Measurements from ENCODE around the gene TBC1D22B.

Gene TBC1D22B

DNA sequence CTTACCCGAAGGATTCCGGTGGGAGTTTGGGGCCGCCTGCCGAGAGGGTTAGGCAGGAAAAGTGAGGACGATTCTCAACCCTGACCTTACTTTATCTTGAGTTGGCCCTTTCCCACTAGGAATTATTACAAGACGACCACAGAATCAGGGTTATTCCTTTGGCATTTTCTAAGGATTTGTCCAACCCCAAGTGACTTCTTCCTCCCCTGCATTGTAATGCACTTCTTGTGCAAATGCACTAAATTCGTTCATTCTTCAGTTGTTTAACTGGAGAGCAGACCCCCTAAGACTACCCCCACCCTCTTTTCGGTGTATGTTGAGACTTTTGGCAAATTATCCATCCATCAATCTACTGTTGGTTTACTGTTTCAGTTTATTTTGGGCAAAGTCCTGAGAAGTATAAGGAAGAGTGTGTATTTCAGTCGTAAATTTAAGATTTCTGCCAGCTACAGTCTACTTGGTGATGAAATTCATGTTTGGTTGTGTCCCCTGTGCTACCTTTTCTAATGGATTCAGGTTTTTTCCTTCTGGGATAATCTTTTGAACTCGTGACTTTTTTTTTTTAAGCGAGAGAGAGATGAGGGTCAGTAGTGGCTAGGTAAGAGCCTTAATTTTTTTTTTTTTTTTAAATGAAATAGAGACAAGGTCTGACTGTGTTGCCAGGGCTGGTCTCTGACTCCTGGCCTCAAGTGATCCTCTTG, 983 bp downstream of the TBC1D22B start:
- no peaks in the 10 kb centered on the region for H3K27me3 ChIP-seq (ENCODE audit: control insufficient read depth, insufficient read depth, low read length)

GRCh38 chr6:37259191-37259590, 1.6 kb downstream of the TBC1D22B start:
- peak overlapping the region; percentile 97 for H3K9ac ChIP-seq (ENCODE audit: low read depth, low read length)
- no peaks in the 10 kb centered on the region for H3K27me3 ChIP-seq (ENCODE audit: control insufficient read depth, insufficient read depth, low read length)

More for the DNA sequence above, 983 bp downstream of the TBC1D22B start:
- H3K9me3 ChIP-seq (replicated peaks; ENCODE audit: low read length): no peaks in the 10 kb centered on the region
- peak overlapping the region; percentile 97 for H3K9ac ChIP-seq (ENCODE audit: low read depth, low read length)
- no peaks in the 10 kb centered on the region for H3K36me3 ChIP-seq (ENCODE audit: insufficient read depth, low read length)
- H3K4me1 ChIP-seq (ENCODE audit: control insufficient read depth, insufficient read depth, low read length): peaks cover 17% of the 10 kb centered on the region
- H3K4me2 ChIP-seq (ENCODE audit: low read length): peak overlapping the region; percentile 89
- H3K4me3 ChIP-seq (ENCODE audit: low read length): peak overlapping the region; percentile 99

DNA sequence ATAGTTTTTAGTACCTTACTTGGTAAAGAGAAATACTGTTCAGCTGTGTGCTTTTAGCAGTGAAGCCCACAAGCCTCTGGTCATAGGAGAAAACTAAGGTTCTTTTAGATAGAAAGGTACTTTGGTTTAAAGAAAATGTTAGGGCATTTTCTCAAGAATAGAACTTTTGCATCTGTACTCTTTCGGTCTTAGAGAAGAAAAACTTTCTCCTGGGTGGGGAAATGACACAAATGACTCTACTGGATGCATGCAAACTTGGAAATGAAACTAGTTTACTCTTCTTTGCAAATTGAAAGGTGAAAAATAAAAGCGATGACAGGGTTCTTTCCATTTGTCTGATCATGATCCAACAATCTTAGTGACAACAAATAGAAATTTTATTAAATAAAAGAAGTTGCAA, 2.5 kb downstream of the TBC1D22B start:
- Histone ChIP-seq H3K9me3 (replicated peaks; ENCODE audit: low read length) (no peaks in the 10 kb centered on the region), H3K4me2 (ENCODE audit: low read length) (no peak overlapping the region), H3K9ac (ENCODE audit: low read depth, low read length) (no peak overlapping the region), H3K36me3 (ENCODE audit: insufficient read depth, low read length) (no peaks in the 10 kb centered on the region), H3K27me3 (ENCODE audit: control insufficient read depth, insufficient read depth, low read length) (no peaks in the 10 kb centered on the region), H3K4me1 (ENCODE audit: control insufficient read depth, insufficient read depth, low read length) (peaks cover 17% of the 10 kb centered on the region), H3K4me3 (ENCODE audit: low read length) (no peak overlapping the region)

More at GRCh38 chr6:37259191-37259590, 1.6 kb downstream of the TBC1D22B start:
- peak overlapping the region; percentile 99 for H3K4me3 ChIP-seq (ENCODE audit: low read length)
- peak overlapping the region; percentile 89 for H3K4me2 ChIP-seq (ENCODE audit: low read length)
- H3K36me3 ChIP-seq (ENCODE audit: insufficient read depth, low read length): no peaks in the 10 kb centered on the region
- no peaks in the 10 kb centered on the region for H3K9me3 ChIP-seq (replicated peaks; ENCODE audit: low read length)
- H3K4me1 ChIP-seq (ENCODE audit: control insufficient read depth, insufficient read depth, low read length): peaks cover 17% of the 10 kb centered on the region

GRCh38 chr6:37260444-37260843, 2.9 kb downstream of the TBC1D22B start:
- peaks cover 17% of the 10 kb centered on the region for H3K4me1 ChIP-seq (ENCODE audit: control insufficient read depth, insufficient read depth, low read length)
- no peaks in the 10 kb centered on the region for H3K27me3 ChIP-seq (ENCODE audit: control insufficient read depth, insufficient read depth, low read length)
- H3K9ac ChIP-seq (ENCODE audit: low read depth, low read length): no peak overlapping the region
- H3K4me3 ChIP-seq (ENCODE audit: low read length): no peak overlapping the region
- no peak overlapping the region for H3K4me2 ChIP-seq (ENCODE audit: low read length)
- H3K9me3 ChIP-seq (replicated peaks; ENCODE audit: low read length): no peaks in the 10 kb centered on the region
- no peaks in the 10 kb centered on the region for H3K36me3 ChIP-seq (ENCODE audit: insufficient read depth, low read length)

GRCh38 chr6:37261198-37261597, 3.6 kb downstream of the TBC1D22B start:
- Histone ChIP-seq H3K9me3 (replicated peaks; ENCODE audit: low read length) (no peaks in the 10 kb centered on the region), H3K4me3 (ENCODE audit: low read length) (no peak overlapping the region), H3K36me3 (ENCODE audit: insufficient read depth, low read length) (no peaks in the 10 kb centered on the region)

DNA sequence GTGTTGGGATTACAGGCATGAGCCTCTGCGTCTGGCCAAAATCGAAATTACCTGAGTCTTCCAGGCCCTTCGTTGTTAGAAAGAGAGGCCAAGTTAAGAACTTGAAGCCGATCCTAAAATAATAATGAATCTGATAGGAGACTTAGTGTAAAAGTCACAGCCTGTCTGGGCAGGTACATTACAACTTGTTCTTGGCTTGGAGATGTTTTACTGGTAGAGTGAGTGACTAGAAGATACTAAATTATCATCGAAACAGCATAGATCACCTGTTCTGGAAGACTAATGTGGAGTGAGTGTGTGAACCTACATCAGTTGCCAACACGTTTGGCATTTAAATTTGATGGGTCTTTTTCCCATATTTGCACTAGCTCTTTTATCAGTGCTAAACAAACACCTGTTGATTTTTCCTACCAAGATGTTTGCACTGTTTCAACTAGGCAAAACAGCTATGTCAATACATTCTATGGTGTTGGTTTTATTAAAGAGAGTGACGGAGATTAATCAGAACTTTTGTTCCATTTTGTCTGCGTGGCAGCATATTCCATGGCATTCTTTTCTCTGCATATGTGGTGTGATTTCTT, 5.0 kb downstream of the TBC1D22B start:
- Histone ChIP-seq H3K4me1 (ENCODE audit: control insufficient read depth, insufficient read depth, low read length) (peaks cover 10% of the 10 kb centered on the region), H3K27me3 (ENCODE audit: control insufficient read depth, insufficient read depth, low read length) (no peaks in the 10 kb centered on the region), H3K4me3 (ENCODE audit: low read length) (no peak overlapping the region), H3K4me2 (ENCODE audit: low read length) (no peak overlapping the region), H3K36me3 (ENCODE audit: insufficient read depth, low read length) (no peaks in the 10 kb centered on the region), H3K9ac (ENCODE audit: low read depth, low read length) (no peak overlapping the region), H3K9me3 (replicated peaks; ENCODE audit: low read length) (no peaks in the 10 kb centered on the region)

More at GRCh38 chr6:37261198-37261597, 3.6 kb downstream of the TBC1D22B start:
- Histone ChIP-seq H3K4me1 (ENCODE audit: control insufficient read depth, insufficient read depth, low read length) (peaks cover 17% of the 10 kb centered on the region), H3K9ac (ENCODE audit: low read depth, low read length) (no peak overlapping the region), H3K4me2 (ENCODE audit: low read length) (no peak overlapping the region), H3K27me3 (ENCODE audit: control insufficient read depth, insufficient read depth, low read length) (no peaks in the 10 kb centered on the region)

GRCh38 chr6:37265001-37265400, 7.4 kb downstream of the TBC1D22B start:
- H3K9me3 ChIP-seq (replicated peaks; ENCODE audit: low read length): no peaks in the 10 kb centered on the region
- H3K27me3 ChIP-seq (ENCODE audit: control insufficient read depth, insufficient read depth, low read length): no peaks in the 10 kb centered on the region
- no peaks in the 10 kb centered on the region for H3K36me3 ChIP-seq (ENCODE audit: insufficient read depth, low read length)
- no peak overlapping the region for H3K4me3 ChIP-seq (ENCODE audit: low read length)
- no peak overlapping the region for H3K4me2 ChIP-seq (ENCODE audit: low read length)
- H3K9ac ChIP-seq (ENCODE audit: low read depth, low read length): no peak overlapping the region
- no peaks in the 10 kb centered on the region for H3K4me1 ChIP-seq (ENCODE audit: control insufficient read depth, insufficient read depth, low read length)

DNA sequence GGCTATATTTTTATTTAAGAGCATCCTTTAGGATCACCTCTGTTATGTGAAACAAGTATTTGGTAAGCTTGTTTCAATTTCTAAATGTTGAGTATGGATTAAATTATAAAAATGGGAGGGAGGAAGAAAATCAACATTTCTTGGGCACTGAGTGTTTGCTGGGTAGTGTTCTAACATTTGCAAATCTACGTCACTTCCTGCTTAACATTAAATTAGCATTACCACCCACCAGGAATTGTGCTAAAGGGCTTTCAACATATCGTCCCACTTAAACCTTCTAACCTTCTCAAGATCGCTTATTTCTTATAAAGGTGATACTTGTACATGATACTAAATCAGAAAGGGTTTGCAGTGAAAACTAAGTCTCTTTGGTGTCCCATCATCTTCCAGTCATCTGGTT, 8.3 kb downstream of the TBC1D22B start:
- Histone ChIP-seq H3K4me1 (ENCODE audit: control insufficient read depth, insufficient read depth, low read length) (no peaks in the 10 kb centered on the region), H3K9me3 (replicated peaks; ENCODE audit: low read length) (no peaks in the 10 kb centered on the region), H3K4me2 (ENCODE audit: low read length) (no peak overlapping the region), H3K27me3 (ENCODE audit: control insufficient read depth, insufficient read depth, low read length) (no peaks in the 10 kb centered on the region), H3K4me3 (ENCODE audit: low read length) (no peak overlapping the region), H3K9ac (ENCODE audit: low read depth, low read length) (no peak overlapping the region), H3K36me3 (ENCODE audit: insufficient read depth, low read length) (no peaks in the 10 kb centered on the region)

DNA sequence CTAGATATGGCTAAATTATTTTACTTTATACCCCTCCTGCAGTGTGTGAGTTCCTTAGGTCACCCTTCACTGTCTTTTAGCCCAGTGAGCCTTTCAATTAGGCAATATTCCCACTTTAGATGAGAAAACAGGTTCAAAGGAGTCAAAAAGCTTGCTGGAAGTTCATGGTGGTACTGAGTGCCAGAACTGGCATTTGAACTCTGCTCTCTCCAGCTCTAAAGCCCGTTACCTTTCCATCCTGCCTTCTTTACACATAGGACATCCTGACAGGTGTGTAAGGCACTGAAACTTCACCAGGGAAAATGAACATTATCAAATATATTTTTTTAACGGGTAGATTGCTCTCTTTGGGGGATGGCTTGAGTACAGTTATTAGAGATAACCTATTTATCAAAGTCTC, 11.5 kb downstream of the TBC1D22B start:
- no peak overlapping the region for H3K4me2 ChIP-seq (ENCODE audit: low read length)
- H3K4me1 ChIP-seq (ENCODE audit: control insufficient read depth, insufficient read depth, low read length): no peaks in the 10 kb centered on the region
- no peaks in the 10 kb centered on the region for H3K36me3 ChIP-seq (ENCODE audit: insufficient read depth, low read length)
- H3K4me3 ChIP-seq (ENCODE audit: low read length): no peak overlapping the region
- H3K9me3 ChIP-seq (replicated peaks; ENCODE audit: low read length): no peaks in the 10 kb centered on the region
- no peak overlapping the region for H3K9ac ChIP-seq (ENCODE audit: low read depth, low read length)
- H3K27me3 ChIP-seq (ENCODE audit: control insufficient read depth, insufficient read depth, low read length): no peaks in the 10 kb centered on the region

DNA sequence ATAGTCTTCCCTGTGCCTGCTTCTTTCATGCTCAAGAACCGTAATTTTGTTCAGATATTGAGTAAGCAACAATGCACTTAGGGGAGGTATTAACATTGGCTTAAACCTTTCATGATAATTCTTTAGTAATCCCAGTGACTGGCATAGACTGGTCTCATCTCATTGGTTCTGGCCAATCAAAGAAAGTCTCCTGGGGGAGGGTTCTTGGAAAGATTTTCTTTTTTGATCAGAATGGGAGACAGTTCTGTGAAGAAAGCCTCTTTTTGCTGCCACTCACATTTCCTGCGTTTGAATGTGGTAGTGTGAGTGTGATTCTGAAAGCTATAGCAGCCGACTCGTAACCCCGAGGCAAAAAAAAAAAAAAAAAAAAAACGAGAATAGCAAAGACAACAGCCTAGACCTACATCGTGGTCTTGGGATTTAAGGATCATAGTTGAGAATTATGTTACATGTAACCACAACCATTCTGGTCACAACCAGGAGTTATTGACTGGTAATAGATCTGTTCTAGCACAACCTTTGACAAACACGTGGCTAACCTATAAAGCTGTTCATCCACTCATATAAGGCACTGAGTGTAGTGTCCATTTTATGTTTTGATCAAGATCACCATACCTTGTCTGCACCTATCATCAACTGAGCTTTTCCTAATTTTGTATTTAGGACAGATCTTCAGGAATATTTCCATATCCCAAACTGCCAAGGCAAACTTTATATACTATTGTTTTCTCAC, 15.4 kb downstream of the TBC1D22B start:
- H3K4me3 ChIP-seq (ENCODE audit: low read length): no peak overlapping the region
- no peaks in the 10 kb centered on the region for H3K4me1 ChIP-seq (ENCODE audit: control insufficient read depth, insufficient read depth, low read length)
- no peaks in the 10 kb centered on the region for H3K9me3 ChIP-seq (replicated peaks; ENCODE audit: low read length)

GRCh38 chr6:37273690-37274089, 16.1 kb downstream of the TBC1D22B start:
- no peaks in the 10 kb centered on the region for H3K9me3 ChIP-seq (replicated peaks; ENCODE audit: low read length)
- no peaks in the 10 kb centered on the region for H3K4me1 ChIP-seq (ENCODE audit: control insufficient read depth, insufficient read depth, low read length)
- no peaks in the 10 kb centered on the region for H3K36me3 ChIP-seq (ENCODE audit: insufficient read depth, low read length)
- H3K9ac ChIP-seq (ENCODE audit: low read depth, low read length): no peak overlapping the region
- H3K4me2 ChIP-seq (ENCODE audit: low read length): no peak overlapping the region
- H3K4me3 ChIP-seq (ENCODE audit: low read length): no peak overlapping the region
- H3K27me3 ChIP-seq (ENCODE audit: control insufficient read depth, insufficient read depth, low read length): no peaks in the 10 kb centered on the region

More for the DNA sequence above, 15.4 kb downstream of the TBC1D22B start:
- H3K36me3 ChIP-seq (ENCODE audit: insufficient read depth, low read length): no peaks in the 10 kb centered on the region
- H3K9ac ChIP-seq (ENCODE audit: low read depth, low read length): no peak overlapping the region
- H3K27me3 ChIP-seq (ENCODE audit: control insufficient read depth, insufficient read depth, low read length): no peaks in the 10 kb centered on the region
- no peak overlapping the region for H3K4me2 ChIP-seq (ENCODE audit: low read length)

All from skeletal muscle satellite cell (primary cell).